B cell (primary cell): ENCODE results near the gene TWSG1. TPM values are rescaled to one million over a fixed set of nuclear protein-coding genes. Genes with fewer than 3 reads are reported as not detected.

Source experiments
- ATAC-seq: fragments of 200-7000 bp; cut with Tn5 transposase; one replicate; pipeline ENCODE4 v1.10.0; 2021; ENCODE audit warnings: low read depth, mild to moderate bottlenecking, moderate number of reproducible peaks, moderate library complexity
- CTCF ChIA-PET: fragments of 350-600 bp; sonication (Branson Sonifier 250); formaldehyde crosslinking; loops from one replicate; lab custom pipeline; 2021; ENCODE audit warnings: antibody characterized with exemption, inconsistent platforms; lab: Charles Lee
- POLR2A ChIA-PET: fragments of 350-600 bp; sonication (Branson Sonifier 250); formaldehyde crosslinking; loops from one replicate; lab custom pipeline; 2021; ENCODE audit warnings: antibody characterized with exemption; lab: Charles Lee
- DNase-seq: peaks from one replicate; pipeline ENCODE4 v3.0.0; 2013
- H2AFZ ChIP-seq: 2 replicates; pipeline ENCODE4 v1.6.1; 2012; ENCODE audit warnings: mild to moderate bottlenecking, low read depth, low read length; ENCODE audit not compliant: insufficient read depth, poor library complexity, severe bottlenecking
- H3K27ac ChIP-seq, 2 donors: 1 replicate in 1 of 2; 2 replicates in 1 of 2; pipeline ENCODE4 v1.5.1; 2012 to 2013; ENCODE audit warnings: low read length in 2 of 2, mild to moderate bottlenecking in 2 of 2, moderate library complexity in 1 of 2
- H3K27me3 ChIP-seq, 4 experiments: fragments of 200-600 bp in 1 of 4; sonication (generic) in 1 of 4; replicated peaks in 1 of 4; 1 replicate in 2 of 4; 2 replicates in 2 of 4; pipeline versions ENCODE4 v1.6.1 to v1.7.0; 2013 to 2016; ENCODE audit warnings: low read length in 3 of 4, mild to moderate bottlenecking in 2 of 4, mixed read lengths in 1 of 4, moderate library complexity in 1 of 4; ENCODE audit not compliant: insufficient read depth in 4 of 4, control insufficient read depth in 3 of 4; ENCODE audit errors: control extremely low read depth in 1 of 4
- H3K36me3 ChIP-seq, 2 experiments: replicated peaks in 1 of 2; 1 replicate in 1 of 2; 2 replicates in 1 of 2; pipeline versions ENCODE4 v1.6.1 to v1.7.1; 2013; ENCODE audit warnings: low read length in 1 of 2; ENCODE audit not compliant: insufficient read depth in 2 of 2, control insufficient read depth in 1 of 2; ENCODE audit errors: control extremely low read depth in 1 of 2, extremely low read depth in 1 of 2
- H3K4me1 ChIP-seq, 2 donors: fragments of 200-600 bp in 1 of 2; sonication (generic) in 1 of 2; 1 replicate in 1 of 2; 2 replicates in 1 of 2; pipeline versions ENCODE4 v1.5.1 to v1.6.1; 2013 to 2017; ENCODE audit warnings: low read length in 2 of 2; ENCODE audit not compliant: control insufficient read depth in 2 of 2, insufficient read depth in 2 of 2
- H3K4me2 ChIP-seq: replicated peaks from 2 replicates; pipeline ENCODE3; 2012; ENCODE audit warnings: mild to moderate bottlenecking, low read depth, low read length; ENCODE audit not compliant: poor library complexity, severe bottlenecking
- H3K4me3 ChIP-seq, 5 experiments: fragments of 200-600 bp in 1 of 5; sonication (generic) in 1 of 5; 1 replicate in 3 of 5; 2 replicates in 2 of 5; pipeline versions ENCODE4 v1.5.1 to v1.7.0; 2011 to 2016; ENCODE audit warnings: low read length in 4 of 5, mild to moderate bottlenecking in 4 of 5, low read depth in 2 of 5, control low read depth in 1 of 5, moderate library complexity in 1 of 5; ENCODE audit not compliant: insufficient read depth in 1 of 5; ENCODE audit errors: control extremely low read depth in 1 of 5, extremely low read depth in 1 of 5
- H3K79me2 ChIP-seq: fragments of 200-600 bp; sonication (generic); one replicate; pipeline ENCODE4 v1.6.0; 2016; ENCODE audit warnings: low read length; ENCODE audit not compliant: control insufficient read depth, insufficient read depth
- H3K9ac ChIP-seq: fragments of 200-600 bp; sonication (generic); 2 replicates; pipeline ENCODE4 v1.6.1; 2017; ENCODE audit warnings: mild to moderate bottlenecking, low read length, moderate library complexity
- H3K9me3 ChIP-seq, 3 donors: one replicate each; pipeline versions ENCODE4 v1.6.1 to v1.7.1; 2013; ENCODE audit warnings: low read length in 2 of 3; ENCODE audit not compliant: control insufficient read depth in 2 of 3, insufficient read depth in 1 of 3; ENCODE audit errors: control extremely low read depth in 1 of 3
- H4K20me1 ChIP-seq: 2 replicates; pipeline ENCODE4 v1.6.0; 2012; ENCODE audit warnings: mild to moderate bottlenecking, low read length; ENCODE audit not compliant: insufficient read depth, control insufficient read depth, poor library complexity, severe bottlenecking
- H3K27ac Mint-ChIP-seq: one replicate; pipeline ENCODE4 v1.8.0; 2021; ENCODE audit warnings: mixed read lengths
- H3K27me3 Mint-ChIP-seq: one replicate; pipeline ENCODE4 v1.8.0; 2021; ENCODE audit warnings: mixed read lengths
- H3K4me1 Mint-ChIP-seq: one replicate; pipeline ENCODE4 v1.8.0; 2021; ENCODE audit warnings: mixed read lengths
- H3K4me3 Mint-ChIP-seq: one replicate; pipeline ENCODE4 v1.8.0; 2021; ENCODE audit warnings: mixed read lengths
- H3K9me3 Mint-ChIP-seq: one replicate; pipeline ENCODE4 v1.8.0; 2022; ENCODE audit warnings: mixed read lengths; ENCODE audit not compliant: insufficient read depth
- CTCF ChIP-seq: fragments of 200-600 bp; IDR thresholded peaks from one replicate; pipeline ENCODE4 v1.8.0; 2022; ENCODE audit warnings: antibody characterized with exemption, mild to moderate bottlenecking
- EZH2 ChIP-seq: IDR thresholded peaks from 2 replicates; pipeline ENCODE4 v1.6.1; 2012; ENCODE audit warnings: borderline replicate concordance, low read depth, mild to moderate bottlenecking, moderate library complexity, low read length; ENCODE audit not compliant: insufficient read depth, poor library complexity, severe bottlenecking
- WGBS: methylation state at CpG from one replicate; pipeline ENCODE4 v1.1.5; 2013; ENCODE audit warnings: missing lambda C conversion rate; ENCODE audit not compliant: insufficient coverage; 5-methylcytosine and 5-hydroxymethylcytosine counted together
- intact Hi-C: fragments of 100-400 bp; cut with micrococcal nuclease; formaldehyde crosslinking; loops from one replicate; pipeline ENCODE4 v1.10.0; 2022
- polyA plus RNA-seq: library from polyadenylated mRNA; depleted of rRNA; stranded (reverse); fragments of >200 nt; gene quantifications from 2 replicates; pipeline ENCODE4 v1.2.3, GENCODE V29; 2012
- total RNA-seq, 2 donors: library from RNA; stranded (reverse); fragments of 120-200 nt in 1 of 2; gene quantifications; 1 replicate in 1 of 2; 2 replicates in 1 of 2; pipeline versions ENCODE4 v1.2.3 to v1.2.4, GENCODE V29; 2013 to 2022

Gene TWSG1
- total and polyA plus RNA-seq, 2 donors (not counting 1 experiment from before 2014, with no cell fraction given) = 1.1 to 6.3 TPM

GRCh38 chr18:9405130-9405529 lies 70.6 kb downstream of the TWSG1 start:
- peak overlapping the region; percentile 64 for H3K27ac Mint-ChIP-seq
- no peak for ATAC-seq
- peak overlapping the region; percentile 93 for H3K4me3 Mint-ChIP-seq

DNA sequence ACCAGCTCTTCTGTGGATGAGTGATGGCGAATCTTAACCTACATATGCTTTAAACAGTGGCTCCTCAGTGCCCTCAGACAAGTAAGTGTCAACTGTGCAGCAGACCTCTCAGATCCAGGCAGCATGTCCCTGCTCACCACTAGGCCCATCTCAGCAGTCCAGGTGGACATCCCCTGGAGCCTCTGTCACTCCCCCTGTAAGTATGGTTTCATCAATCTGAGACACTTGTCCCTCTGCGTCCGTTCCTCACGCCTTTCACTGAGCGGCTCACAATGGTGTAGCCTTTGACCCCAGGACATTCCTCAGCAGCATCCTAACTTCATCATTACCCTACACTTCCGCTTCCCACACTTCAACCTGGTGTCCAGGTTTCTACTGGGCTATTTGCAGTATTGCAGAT lies 71.4 kb downstream of the TWSG1 start:
- CTCF ChIA-PET = no interaction called here
- no peak overlapping the region for H2AFZ ChIP-seq
- no peak overlapping the region for H3K4me3 ChIP-seq
- H3K4me1 ChIP-seq = peaks cover 6 to 13% of the 10 kb centered on the region in 2 donors
- H3K27me3 ChIP-seq = no peaks in the 10 kb centered on the region
- peak overlapping the region; percentile 51 for H3K4me3 Mint-ChIP-seq
- WGBS = 100% methylated on average over 6 of the region's 6 CpGs
- no peak overlapping the region for H3K27ac ChIP-seq
- TF ChIP-seq EZH2 (no peak), CTCF (no peak)
- intact Hi-C loops = no loop called here
- H3K4me2 ChIP-seq = no peak overlapping the region
- peaks cover 17% of the 10 kb centered on the region for H3K4me1 Mint-ChIP-seq
- no peak overlapping the region for H3K27ac Mint-ChIP-seq
- H4K20me1 ChIP-seq = no peaks in the 10 kb centered on the region
- H3K79me2 ChIP-seq = no peaks in the 10 kb centered on the region
- POLR2A ChIA-PET = no interaction called here
- H3K9me3 Mint-ChIP-seq = no peaks in the 10 kb centered on the region
- ATAC-seq (no peak), DNase-seq (no peak)
- H3K9ac ChIP-seq = no peak overlapping the region
- no peaks in the 10 kb centered on the region for H3K27me3 Mint-ChIP-seq
- H3K36me3 ChIP-seq = no peaks in the 10 kb centered on the region
- H3K9me3 ChIP-seq = peaks cover 0 to 5% (median 0%) of the 10 kb centered on the region in 3 donors

More at GRCh38 chr18:9405130-9405529, 70.6 kb downstream of the TWSG1 start:
- no peaks in the 10 kb centered on the region for H3K9me3 Mint-ChIP-seq
- peaks cover 17% of the 10 kb centered on the region for H3K4me1 Mint-ChIP-seq
- Histone ChIP-seq H3K9me3 (peaks cover 0 to 5% (median 0%) of the 10 kb centered on the region in 3 donors), H3K27me3 (no peaks in the 10 kb centered on the region), H3K4me2 (peak overlapping the region; percentile 85), H3K4me1 (peaks cover 6 to 13% of the 10 kb centered on the region in 2 donors), H3K27ac (peak overlapping the region in 1 of 2 donors; percentile 72), H3K9ac (peak overlapping the region; percentile 72), H3K79me2 (no peaks in the 10 kb centered on the region), H2AFZ (peak overlapping the region; percentile 96), H3K36me3 (no peaks in the 10 kb centered on the region), H3K4me3 (peak overlapping the region in 4 of 5 experiments; percentile 37 to 73 (median 64)), H4K20me1 (no peaks in the 10 kb centered on the region)
- WGBS = 59% methylated on average over 3 of the region's 7 CpGs
- DNase-seq = no peak
- intact Hi-C loops = no loop called here
- CTCF ChIA-PET = no interaction called here
- H3K27me3 Mint-ChIP-seq = no peaks in the 10 kb centered on the region
- TF ChIP-seq CTCF (no peak), EZH2 (no peak)
- POLR2A ChIA-PET = no interaction called here
